Right hindlimb (tissue), 1 donor: ENCODE results near the gene ZBTB24.

Experiments
- DNase-seq: peaks from one replicate; pipeline ENCODE4 v3.0.0-alpha.2; 2018

The ZBTB24 gene

GRCh38 chr6:109449064-109449794, 33.8 kb downstream of the ZBTB24 start:
- DNase-seq, result no peak

GRCh38 chr6:109448615-109449014, 34.4 kb downstream of the ZBTB24 start:
- DNase-seq, result no peak

GRCh38 chr6:109447878-109448555, 35.0 kb downstream of the ZBTB24 start:
- no peak for DNase-seq

DNA sequence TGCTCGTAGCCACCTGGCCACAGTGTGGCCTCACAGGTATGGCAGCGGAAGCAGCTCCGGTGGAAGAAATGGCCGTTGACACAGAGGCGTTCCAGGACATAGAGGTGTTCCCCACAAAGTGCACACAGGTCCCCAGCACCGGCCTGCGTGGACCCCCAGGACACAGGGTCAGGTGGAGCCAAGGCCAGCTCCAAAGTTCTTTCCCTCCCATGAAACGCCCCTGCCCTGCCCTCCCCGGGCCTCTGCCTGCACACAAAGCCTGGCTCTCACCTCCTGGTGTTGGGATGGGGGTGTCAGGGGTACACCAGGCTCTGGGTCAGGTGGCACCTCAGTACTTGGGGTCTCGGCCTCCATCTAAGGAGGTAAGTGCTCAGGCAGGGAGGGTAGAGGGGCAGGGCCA, 35.9 kb downstream of the ZBTB24 start:
- DNase-seq, result no peak

- DNase-seq, result no peak
These were observed 36.5 kb downstream of the ZBTB24 start for GRCh38 chr6:109446541-109446940.

- no peak for DNase-seq
These were observed 36.9 kb downstream of the ZBTB24 start for GRCh38 chr6:109446072-109446471.

GRCh38 chr6:109445382-109445781, 37.6 kb downstream of the ZBTB24 start:
- DNase-seq, result no peak

GRCh38 chr6:109443425-109443950, 39.5 kb downstream of the ZBTB24 start:
- no peak for DNase-seq

DNA sequence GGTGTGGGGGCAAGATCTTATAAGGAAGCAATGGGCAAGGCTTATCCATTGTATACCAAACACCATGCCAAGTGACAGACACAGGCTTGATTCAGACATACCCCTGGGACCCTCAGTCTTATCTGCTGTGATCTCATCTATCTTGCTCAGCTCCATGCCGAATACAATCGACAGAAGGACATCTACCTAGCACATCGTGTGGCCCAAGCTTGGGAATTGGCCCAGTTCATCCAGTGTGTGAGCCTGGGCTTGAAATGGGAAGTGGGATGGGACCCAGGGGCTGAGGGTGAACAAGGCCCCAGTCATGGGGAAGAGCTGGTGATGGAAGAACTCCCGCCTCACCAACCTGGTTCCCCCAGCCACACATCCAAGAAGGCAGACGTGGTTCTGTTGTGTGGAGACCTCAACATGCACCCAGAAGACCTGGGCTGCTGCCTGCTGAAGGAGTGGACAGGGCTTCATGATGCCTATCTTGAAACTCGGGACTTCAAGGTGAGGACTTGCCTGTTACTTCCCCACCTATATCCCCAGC, 40.6 kb downstream of the ZBTB24 start:
- DNase-seq, result no peak

DNA sequence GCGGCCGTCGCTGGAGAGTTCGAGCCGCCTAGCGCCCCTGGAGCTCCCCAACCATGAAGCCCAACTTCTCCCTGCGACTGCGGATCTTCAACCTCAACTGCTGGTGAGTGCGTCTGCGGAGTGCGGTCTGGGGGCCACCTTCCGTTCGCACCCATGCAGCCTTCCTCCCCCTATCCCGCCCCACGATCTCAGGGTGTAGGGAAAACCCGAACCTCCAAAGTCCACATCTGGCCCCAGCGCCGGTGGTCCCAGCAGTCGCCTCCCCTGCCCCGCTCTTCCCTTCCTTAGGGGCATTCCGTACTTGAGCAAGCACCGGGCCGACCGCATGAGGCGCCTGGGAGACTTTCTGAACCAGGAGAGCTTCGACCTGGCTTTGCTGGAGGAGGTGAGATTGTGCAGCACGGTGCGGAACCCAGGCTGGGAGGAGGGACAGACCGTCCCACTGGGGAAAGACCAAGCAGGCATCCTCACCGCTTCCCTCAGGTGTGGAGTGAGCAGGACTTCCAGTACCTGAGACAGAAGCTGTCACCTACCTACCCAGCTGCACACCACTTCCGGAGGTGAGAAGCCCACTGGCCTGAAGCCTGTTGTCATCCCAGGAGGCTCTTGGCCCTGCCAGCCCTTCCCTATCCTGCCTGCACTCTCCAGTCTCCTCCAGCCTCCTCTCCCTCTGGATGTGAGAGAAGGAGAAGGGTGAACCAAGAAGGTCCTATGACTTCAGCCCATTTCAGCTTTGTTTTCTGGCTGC, 41.8 kb downstream of the ZBTB24 start:
- DNase-seq, result peak; percentile 66

- DNase-seq, result peak; percentile 96
These were observed 42.5 kb downstream of the ZBTB24 start, which contains the start of the genes PPIL6 and SMPD2 for GRCh38 chr6:109440331-109441068. Gene PPIL6, minus strand, starts transcription at chr6:109440628. Its CDS starts 38 bp downstream, at chr6:109440590. Gene SMPD2, plus strand, starts transcription at chr6:109440724. Its CDS starts 398 bp downstream, at chr6:109441122.

DNA sequence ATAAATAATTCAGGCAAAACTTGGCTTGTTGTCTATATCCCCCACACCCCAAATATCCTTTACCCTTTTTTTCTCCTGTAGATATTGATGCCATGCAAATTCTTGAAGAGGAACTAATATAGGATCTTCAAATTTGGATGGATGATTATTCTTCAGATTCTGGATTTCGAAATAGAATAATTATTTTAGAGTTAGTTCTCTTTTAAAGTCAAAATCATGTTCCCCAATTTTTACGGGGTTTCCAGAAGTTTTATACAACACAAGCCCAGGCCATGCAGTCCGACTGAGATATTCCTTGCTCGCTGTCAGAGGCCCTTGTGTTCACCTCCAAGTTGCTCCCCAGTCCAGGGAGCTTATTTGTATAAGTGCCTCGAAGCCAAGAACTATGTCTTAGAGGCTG, 47.0 kb downstream of the ZBTB24 start:
- no peak for DNase-seq

DNA sequence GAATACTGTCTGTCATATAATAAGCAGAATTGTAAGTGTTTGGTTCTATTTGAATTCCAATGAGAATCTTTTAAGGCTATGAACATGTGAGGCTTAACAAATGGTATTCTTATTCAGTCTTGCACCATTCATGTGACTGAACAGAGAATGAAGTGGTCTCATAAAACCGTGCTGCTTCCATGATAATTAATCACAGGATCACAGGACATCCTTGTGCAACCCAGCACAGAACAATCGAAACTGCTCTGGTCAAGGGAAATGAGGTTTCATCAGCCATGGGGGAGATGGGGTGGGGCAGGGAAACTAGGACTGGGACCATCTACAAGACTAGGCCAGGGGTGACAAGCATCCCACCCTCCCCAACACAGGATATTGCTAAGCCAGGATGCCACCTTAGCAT, 48.6 kb downstream of the ZBTB24 start:
- DNase-seq, result no peak

GRCh38 chr6:109429496-109429895, 53.5 kb downstream of the ZBTB24 start:
- no peak for DNase-seq

- peak; percentile 68 for DNase-seq
These were observed 54.0 kb downstream of the ZBTB24 start for GRCh38 chr6:109428889-109429477.

GRCh38 chr6:109424946-109425345, 58.1 kb downstream of the ZBTB24 start:
- DNase-seq, result no peak

GRCh38 chr6:109421184-109421583, 61.8 kb downstream of the ZBTB24 start:
- no peak for DNase-seq

- DNase-seq, result no peak
These were observed 62.3 kb downstream of the ZBTB24 start for GRCh38 chr6:109420751-109421150.

GRCh38 chr6:109417646-109418045, 65.4 kb downstream of the ZBTB24 start:
- DNase-seq, result no peak
